RWPE2 (cell line): ENCODE data around the gene INVS.

Source experiments
- ATAC-seq: fragments of 200-7000 bp; cut with Tn5 transposase; 3 replicates; pipeline ENCODE4 v1.9.1; 2021; ENCODE audit warnings: low read depth
- DNase-seq: peaks from one replicate; pipeline ENCODE4 v3.0.0-alpha.2; 2020; ENCODE audit warnings: low spot score
- H3K27ac ChIP-seq: fragments of 450-650 bp; 2 replicates; pipeline ENCODE4 v1.5.1; 2017; ENCODE audit warnings: mild to moderate bottlenecking; ENCODE audit not compliant: poor library complexity, severe bottlenecking
- H3K27me3 ChIP-seq: fragments of 250-450 bp; sonication (Bioruptor Pico); 2 replicates; pipeline ENCODE4 v1.5.1; 2021; ENCODE audit warnings: mild to moderate bottlenecking, moderate library complexity; ENCODE audit not compliant: insufficient read depth, poor library complexity, severe bottlenecking
- H3K36me3 ChIP-seq: fragments of 250-450 bp; sonication (Bioruptor Pico); 2 replicates; pipeline ENCODE4 v1.5.1; 2020; ENCODE audit warnings: low read depth, mild to moderate bottlenecking, moderate library complexity
- H3K4me1 ChIP-seq: fragments of 250-450 bp; sonication (Bioruptor Pico); 2 replicates; pipeline ENCODE4 v1.5.1; 2021; ENCODE audit warnings: mild to moderate bottlenecking, moderate library complexity; ENCODE audit not compliant: insufficient read depth, poor library complexity, severe bottlenecking
- H3K4me3 ChIP-seq: fragments of 250-450 bp; sonication (Bioruptor Pico); 2 replicates; pipeline ENCODE4 v1.5.1; 2021; ENCODE audit warnings: mild to moderate bottlenecking, moderate library complexity; ENCODE audit not compliant: severe bottlenecking
- H3K9me3 ChIP-seq: fragments of 250-450 bp; sonication (Bioruptor Pico); 2 replicates; pipeline ENCODE4 v1.5.1; 2021; ENCODE audit warnings: mild to moderate bottlenecking, moderate library complexity; ENCODE audit not compliant: severe bottlenecking
- TF ChIP-seq, protein P1 (sequence below): fragments of 450-650 bp; IDR thresholded peaks from one replicate; pipeline ENCODE4 v1.5.1; 2017; ENCODE audit warnings: mild to moderate bottlenecking, moderate library complexity; ENCODE audit not compliant: poor library complexity, severe bottlenecking

INVS gene

DNA sequence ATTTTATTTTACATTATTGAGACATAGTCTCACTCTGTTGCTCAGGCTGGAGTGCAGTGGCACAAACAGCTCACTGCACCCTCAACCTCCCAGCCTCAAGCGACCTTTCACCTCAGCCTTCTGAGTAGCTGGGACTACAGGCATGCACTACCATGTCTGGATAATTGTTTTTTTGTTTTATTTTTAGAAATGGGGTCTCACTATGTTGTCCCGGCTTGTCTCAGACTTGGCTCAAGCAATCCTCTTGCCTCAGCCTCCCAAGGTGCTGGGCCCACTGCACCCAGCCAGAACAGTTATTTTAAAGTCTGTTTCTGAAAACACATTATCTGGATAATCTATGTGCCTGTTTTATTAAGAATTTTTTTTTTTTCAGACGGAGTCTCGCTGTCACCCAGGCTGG, 191.7 kb downstream of the INVS start:
- H3K27me3 ChIP-seq = no peaks in the 10 kb centered on the region
- no peak for DNase-seq
- H3K27ac ChIP-seq = no peak overlapping the region
- H3K36me3 ChIP-seq = peaks cover 47% of the 10 kb centered on the region
- TF ChIP-seq, protein P1, sequence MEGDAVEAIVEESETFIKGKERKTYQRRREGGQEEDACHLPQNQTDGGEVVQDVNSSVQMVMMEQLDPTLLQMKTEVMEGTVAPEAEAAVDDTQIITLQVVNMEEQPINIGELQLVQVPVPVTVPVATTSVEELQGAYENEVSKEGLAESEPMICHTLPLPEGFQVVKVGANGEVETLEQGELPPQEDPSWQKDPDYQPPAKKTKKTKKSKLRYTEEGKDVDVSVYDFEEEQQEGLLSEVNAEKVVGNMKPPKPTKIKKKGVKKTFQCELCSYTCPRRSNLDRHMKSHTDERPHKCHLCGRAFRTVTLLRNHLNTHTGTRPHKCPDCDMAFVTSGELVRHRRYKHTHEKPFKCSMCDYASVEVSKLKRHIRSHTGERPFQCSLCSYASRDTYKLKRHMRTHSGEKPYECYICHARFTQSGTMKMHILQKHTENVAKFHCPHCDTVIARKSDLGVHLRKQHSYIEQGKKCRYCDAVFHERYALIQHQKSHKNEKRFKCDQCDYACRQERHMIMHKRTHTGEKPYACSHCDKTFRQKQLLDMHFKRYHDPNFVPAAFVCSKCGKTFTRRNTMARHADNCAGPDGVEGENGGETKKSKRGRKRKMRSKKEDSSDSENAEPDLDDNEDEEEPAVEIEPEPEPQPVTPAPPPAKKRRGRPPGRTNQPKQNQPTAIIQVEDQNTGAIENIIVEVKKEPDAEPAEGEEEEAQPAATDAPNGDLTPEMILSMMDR = no peak
- no peaks in the 10 kb centered on the region for H3K4me1 ChIP-seq
- H3K9me3 ChIP-seq = no peaks in the 10 kb centered on the region
- no peak overlapping the region for H3K4me3 ChIP-seq
- no peak for ATAC-seq

DNA sequence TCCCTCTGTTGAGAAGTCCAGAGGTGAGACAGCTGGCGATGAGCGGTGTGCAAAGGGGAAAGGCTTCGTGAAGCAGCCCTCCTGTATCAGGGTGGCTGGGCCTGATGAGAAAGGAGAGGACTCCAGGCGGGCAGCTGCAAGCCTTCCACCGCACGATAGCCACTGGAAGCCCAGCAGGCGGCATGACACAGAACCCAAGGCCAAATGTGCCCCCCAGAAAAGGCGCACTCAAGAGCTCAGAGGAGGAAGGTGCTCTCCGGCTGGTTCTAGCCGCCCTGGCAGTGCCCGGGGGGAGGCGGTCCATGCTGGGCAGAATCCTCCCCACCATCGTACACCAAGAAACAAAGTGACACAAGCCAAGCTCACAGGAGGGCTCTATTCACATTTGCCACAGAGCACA, 193.4 kb downstream of the INVS start:
- TF ChIP-seq, protein P1 = no peak
- ATAC-seq (no peak), DNase-seq (no peak)
- Histone ChIP-seq H3K36me3 (peaks cover 47% of the 10 kb centered on the region), H3K27ac (no peak overlapping the region), H3K4me3 (no peak overlapping the region), H3K27me3 (no peaks in the 10 kb centered on the region), H3K9me3 (no peaks in the 10 kb centered on the region), H3K4me1 (no peaks in the 10 kb centered on the region)

DNA sequence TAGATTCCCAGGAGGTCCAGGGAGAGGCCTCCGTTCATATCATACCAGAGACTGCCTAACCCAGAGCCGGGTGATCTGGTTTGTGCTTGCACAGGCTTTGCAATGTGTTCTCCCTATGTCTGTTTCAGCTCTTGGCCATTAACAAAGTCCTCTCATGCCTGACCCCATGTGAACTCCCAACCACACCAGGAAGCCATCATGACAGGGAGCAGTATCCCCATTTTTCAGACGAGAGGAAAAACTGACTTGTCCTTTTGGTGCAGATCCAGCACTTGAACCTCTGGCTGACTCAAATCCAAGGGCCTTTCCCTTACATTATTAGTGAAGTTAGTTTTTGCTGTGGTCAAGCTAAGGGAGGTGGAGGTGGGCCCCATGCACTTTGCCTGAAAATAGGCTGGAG, 195.3 kb downstream of the INVS start:
- H3K4me1 ChIP-seq = no peaks in the 10 kb centered on the region
- no peak overlapping the region for H3K27ac ChIP-seq
- no peaks in the 10 kb centered on the region for H3K27me3 ChIP-seq
- H3K4me3 ChIP-seq = no peak overlapping the region
- no peaks in the 10 kb centered on the region for H3K9me3 ChIP-seq
- DNase-seq (no peak), ATAC-seq (no peak)
- H3K36me3 ChIP-seq = peaks cover 61% of the 10 kb centered on the region
- TF ChIP-seq, protein P1 = no peak

DNA sequence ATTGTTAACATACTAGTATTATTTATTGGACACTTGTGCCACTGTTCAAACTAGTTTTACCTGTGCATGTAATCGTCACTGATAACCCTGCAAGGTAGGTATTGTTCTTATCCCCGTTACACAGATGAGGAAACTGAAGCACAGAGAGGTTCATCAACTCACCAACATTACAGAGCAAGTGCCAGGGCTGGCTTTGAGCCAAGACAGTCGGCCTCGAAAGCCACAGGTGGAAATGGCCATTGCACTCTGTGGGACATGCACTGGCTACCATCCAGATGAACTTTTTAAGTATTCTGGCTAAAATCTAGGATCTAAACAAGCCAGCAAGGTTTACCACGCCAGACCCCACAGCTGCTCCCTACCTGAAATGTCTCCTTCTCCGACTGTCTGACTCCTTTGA, 195.8 kb downstream of the INVS start:
- Histone ChIP-seq H3K4me3 (no peak overlapping the region), H3K27ac (no peak overlapping the region), H3K36me3 (peaks cover 62% of the 10 kb centered on the region), H3K4me1 (no peaks in the 10 kb centered on the region), H3K27me3 (no peaks in the 10 kb centered on the region), H3K9me3 (no peaks in the 10 kb centered on the region)
- no peak for ATAC-seq
- no peak for DNase-seq
- TF ChIP-seq, protein P1 = no peak

DNA sequence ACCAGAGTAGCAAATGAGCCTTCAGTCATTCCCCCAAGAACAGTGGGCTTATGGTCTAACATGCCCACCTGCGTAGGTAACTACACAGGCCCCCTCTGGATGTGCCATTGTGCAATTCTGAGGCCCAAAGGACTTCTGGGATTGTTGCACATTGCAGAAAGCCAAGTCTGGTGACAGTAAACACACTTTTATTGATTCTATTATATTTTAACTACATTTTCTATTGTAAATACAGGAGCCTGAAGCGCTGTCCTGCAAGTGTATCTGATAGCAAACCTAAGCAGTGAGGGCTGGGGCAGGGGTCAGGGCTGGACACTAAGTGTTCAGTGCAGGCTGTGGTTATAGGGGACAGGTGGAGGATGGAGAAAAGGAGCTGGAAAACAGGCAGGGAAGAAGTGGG, 196.2 kb downstream of the INVS start:
- Histone ChIP-seq H3K4me1 (no peaks in the 10 kb centered on the region), H3K4me3 (no peak overlapping the region), H3K27ac (no peak overlapping the region), H3K27me3 (no peaks in the 10 kb centered on the region), H3K36me3 (peaks cover 66% of the 10 kb centered on the region), H3K9me3 (no peaks in the 10 kb centered on the region)
- ATAC-seq = no peak
- TF ChIP-seq, protein P1 = no peak
- no peak for DNase-seq
